GM18526 (cell line): Measurements from ENCODE around the gene CHRNB4.

Source experiments
- POLR2A ChIP-seq: IDR thresholded peaks from 3 replicates; pipeline ENCODE4 v1.6.1; 2011; ENCODE audit not compliant: insufficient read length; ENCODE audit errors: extremely low read depth

CHRNB4 gene, protein sequence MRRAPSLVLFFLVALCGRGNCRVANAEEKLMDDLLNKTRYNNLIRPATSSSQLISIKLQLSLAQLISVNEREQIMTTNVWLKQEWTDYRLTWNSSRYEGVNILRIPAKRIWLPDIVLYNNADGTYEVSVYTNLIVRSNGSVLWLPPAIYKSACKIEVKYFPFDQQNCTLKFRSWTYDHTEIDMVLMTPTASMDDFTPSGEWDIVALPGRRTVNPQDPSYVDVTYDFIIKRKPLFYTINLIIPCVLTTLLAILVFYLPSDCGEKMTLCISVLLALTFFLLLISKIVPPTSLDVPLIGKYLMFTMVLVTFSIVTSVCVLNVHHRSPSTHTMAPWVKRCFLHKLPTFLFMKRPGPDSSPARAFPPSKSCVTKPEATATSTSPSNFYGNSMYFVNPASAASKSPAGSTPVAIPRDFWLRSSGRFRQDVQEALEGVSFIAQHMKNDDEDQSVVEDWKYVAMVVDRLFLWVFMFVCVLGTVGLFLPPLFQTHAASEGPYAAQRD

DNA sequence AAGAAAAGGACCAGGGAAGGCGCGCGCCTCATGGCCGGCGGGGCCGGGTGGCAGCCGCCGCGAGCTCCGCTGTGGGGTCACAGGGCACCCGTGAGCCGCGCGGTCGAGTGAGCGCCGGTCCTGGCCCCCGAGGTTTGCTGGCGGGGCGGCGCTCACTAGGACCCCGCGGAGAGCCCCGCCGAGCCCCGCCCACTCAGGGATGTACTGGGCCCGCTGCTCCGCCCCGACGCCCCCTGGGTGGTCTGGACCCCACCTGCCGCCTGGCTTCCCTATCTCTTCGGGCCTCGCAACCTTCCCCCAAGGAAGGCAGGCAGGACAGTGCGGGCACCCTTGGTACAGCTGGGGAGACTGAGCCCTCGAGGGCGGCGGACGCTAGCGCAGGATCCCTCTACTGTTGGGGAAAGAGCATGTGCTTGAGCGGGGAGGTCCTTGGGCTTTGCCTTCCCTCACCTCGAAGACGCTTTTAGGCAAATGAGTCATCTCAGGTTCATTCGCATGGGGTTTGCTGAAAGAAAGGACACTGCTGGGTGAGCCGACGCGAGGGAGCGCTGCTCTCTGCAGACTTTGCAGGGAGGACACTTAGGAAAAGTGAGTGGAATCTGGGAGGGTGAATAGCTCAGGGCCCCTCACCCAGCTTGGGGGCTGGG lies at the start of gene CHRNB4:
CHRNB4 (minus strand) TSS at position 109 of the 647 bp plus-strand sequence; CDS start at position 32, 77 bp downstream.
- TF ChIP-seq POLR2A = no peak

DNA sequence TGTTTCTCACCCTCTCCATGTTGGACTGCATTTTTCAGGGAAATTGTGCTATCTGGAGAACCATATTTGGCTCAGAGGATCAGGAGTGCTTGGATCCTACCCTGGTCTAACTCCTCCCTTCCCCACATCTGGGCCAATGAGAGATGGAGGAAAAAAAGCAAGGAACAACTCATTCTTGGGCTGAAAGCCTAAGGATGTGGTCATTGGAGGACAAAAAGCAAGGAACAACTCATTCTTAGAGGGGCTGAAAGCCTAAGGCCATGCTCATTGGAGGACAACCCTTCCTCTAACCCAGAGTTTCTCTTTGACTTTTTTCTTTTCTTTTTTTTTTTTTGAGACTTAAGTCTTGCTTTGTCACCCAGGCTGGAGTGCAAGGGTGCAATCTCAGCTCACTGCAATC lies 48.6 kb upstream of the CHRNB4 start:
- TF ChIP-seq POLR2A = no peak

DNA sequence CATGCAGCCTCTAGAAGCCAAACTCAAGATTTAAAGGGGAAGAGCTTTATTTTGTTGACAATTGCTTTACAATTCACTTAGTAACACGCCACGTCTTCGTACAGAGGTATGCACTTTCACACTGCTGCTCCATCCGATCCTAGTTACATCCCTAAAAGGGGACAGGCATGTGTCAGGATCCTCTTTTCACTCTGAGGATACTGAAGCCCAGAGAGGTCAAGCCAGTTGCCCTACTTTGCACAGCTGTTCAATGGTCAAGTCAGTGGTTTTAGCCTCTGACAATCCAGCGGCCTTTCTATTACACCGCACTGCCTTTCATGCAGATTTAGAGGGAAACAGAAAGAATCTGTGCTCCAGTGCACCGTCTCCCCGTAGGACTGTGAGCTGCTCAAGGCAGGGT lies 44.9 kb upstream of the CHRNB4 start:
- TF ChIP-seq POLR2A = no peak

DNA sequence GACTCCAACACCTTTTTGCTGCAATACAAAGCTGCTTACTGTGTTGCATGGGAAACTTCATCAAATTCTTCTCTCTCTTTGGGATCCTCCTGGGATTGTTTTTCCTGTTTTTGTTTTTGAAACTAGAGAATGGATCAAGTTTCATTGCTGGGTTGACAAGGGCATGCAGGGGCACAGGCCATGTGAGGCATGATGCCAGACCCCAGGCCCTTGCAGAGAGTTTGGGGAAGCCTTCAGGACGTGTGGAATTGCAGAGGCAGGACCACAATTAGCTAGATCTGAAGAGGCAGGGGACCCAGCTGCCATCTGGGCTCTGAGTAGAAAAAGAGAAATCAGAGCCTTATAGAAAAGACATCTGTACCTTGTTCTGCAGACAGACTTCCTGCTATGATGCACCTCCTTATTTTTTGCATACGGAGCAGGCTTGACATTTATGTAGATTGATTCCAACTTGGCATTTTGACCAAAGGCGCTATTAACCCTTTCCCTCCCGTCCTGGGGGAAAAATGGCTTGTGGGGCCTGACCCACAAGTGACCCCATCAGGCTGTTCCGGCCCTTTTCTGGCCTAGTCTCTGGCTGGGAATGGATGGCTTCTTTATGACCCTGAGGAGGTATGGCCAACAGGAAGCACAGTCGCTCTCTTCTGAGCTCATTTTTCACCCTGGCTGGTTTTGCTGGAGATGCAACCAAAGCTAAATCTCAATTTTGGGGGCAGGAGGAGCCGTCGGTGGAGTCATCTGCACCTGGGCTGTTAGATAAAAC lies 44.3 kb upstream of the CHRNB4 start:
- no peak for TF ChIP-seq POLR2A

DNA sequence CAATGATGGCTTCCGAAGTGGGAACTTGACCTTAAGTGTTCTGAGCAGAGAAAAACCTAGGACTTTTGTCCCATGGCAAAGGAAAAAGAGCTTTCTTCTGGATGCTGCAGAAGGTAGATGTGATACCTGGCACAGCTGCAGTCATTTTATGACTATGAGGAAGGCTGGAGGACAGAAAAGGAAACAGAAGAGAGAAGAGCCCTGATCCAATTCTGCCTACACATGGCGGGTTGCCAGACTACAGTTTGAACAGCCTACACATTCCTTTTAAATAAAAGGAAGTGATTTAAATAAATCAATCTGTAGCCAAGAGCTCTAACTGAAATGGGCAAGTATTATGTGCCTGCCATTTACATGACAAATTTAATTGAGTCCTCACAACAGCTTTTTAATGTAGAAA lies 43.6 kb upstream of the CHRNB4 start:
- no peak for TF ChIP-seq POLR2A

DNA sequence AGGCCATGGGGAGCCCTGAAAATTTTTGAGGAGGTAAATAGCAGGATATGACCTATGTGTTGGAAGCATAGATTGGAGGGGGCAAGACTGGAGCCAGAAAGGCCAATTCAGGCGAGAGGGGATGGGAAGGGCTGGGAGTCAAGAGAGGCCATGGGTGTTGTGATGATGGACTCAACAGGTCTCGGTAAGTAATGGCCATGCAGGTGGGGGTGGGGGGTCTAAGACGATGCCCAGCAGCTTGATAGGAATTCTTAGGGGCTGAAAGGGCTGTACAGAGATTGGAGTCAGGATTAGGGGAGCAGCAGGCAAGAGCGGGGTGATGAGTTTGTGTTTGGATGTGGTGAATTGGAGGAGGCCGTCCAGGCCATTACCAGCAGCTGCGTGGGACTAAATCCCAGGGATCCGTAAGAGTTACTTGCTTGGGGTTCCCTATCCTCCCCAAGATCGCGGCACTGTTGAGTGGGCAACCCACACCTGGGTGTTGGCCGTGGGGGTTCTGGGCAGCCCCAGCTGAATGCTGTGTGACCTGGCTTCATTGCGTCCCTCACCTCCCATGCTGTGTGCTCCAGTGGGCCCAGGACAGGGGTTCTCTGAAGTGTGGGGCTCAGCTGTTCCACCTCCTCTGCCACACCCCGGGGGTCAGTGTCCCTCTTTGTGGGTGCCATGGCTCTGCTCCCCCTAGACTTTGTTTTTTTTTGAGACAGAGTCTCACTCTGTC lies 41.8 kb upstream of the CHRNB4 start:
- no peak for TF ChIP-seq POLR2A

DNA sequence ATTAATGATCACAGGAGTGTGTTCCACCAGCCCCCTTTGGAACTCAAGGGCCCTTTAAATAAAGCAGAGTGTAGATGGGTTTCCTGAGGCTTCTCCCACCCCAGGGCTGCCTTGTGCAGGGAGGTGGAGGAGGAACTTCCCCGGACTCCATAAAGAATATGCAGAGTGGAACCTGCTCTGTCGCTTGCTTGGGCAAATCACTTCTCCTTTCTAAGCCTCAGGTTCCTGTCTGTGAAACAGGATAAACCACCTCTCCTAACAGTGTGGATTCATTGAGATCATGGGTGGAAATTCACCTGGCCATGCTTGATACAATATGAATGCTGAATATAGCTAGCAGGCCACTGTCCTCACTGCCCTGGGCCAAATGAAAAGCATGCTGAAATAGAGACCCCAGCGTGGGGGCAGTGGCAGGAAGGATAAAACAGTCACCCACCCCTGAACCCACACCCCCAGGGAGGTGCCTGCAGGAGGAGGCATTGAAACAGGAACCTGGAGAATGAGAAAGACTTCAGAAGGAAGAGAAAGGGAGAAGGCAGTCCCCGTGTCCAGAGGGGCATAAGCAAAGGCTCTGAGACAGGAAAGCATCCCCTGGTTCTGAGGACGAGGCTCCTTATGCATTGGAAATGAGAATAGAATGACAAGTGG lies 41.1 kb upstream of the CHRNB4 start:
- no peak for TF ChIP-seq POLR2A

DNA sequence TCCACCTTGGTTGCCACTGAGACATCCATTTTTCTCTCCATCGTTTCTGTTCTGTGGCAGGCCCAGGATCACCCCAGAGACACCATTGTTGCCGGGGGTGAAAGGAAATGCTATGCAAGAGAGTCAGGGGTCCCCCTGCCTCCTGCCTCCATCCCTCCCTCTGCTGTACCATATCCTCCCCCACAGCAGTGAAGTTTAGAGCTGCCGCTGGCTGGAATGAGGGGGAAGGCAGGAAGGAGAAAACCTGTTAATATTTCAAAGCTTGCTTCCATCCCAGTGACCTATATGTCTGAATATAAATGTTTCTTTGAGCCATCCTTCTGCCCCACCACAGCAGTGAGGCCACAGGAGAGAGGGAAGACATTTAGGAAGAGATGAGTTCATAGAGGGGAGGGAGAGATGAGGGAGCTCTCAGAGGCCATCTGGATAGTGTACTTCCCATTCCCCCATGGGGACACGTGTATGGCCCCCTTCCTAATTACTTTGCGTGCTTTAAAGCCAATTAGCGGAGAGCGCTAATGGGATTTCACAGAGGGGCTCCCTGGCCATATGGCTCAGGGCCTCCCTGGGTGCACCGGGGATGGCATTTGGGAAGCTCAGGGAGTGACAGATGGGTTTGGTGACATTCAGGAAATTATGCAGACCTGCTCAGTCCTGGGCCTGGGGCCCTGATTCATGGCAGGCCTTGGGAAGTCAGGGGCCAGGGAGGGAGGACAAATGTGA lies 40.4 kb upstream of the CHRNB4 start:
- no peak for TF ChIP-seq POLR2A

DNA sequence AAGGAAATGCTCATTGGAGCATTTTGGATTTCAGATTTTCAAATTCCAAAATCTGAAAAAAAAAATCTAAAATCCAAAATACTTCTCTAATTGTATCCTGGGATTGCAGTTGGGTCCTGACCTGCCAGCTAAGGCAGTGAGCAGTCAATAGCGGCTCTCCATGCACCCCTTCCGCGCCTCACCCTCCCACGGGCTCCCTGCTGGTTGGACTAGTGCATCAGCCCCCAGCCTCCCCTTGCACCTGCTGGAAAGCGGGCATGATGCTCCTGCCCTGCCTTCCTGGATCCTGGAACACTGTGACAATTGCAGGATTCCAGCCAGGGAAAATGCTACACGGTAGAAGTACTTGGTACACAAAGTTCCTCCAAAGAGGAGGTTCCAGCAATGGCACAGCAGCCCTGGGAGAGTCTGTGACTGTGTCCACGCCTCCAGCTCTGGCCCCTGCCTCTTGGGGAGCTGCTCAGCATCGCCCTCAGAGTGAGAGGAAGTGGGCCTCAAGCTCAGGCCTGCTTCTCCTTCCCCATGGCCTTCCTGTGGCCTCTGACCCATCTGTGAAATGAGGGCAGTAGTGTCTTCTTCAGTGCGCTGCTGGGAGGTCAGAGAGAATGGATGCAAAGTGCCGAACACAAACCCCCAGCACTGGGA lies 39.5 kb upstream of the CHRNB4 start:
- TF ChIP-seq POLR2A = no peak

DNA sequence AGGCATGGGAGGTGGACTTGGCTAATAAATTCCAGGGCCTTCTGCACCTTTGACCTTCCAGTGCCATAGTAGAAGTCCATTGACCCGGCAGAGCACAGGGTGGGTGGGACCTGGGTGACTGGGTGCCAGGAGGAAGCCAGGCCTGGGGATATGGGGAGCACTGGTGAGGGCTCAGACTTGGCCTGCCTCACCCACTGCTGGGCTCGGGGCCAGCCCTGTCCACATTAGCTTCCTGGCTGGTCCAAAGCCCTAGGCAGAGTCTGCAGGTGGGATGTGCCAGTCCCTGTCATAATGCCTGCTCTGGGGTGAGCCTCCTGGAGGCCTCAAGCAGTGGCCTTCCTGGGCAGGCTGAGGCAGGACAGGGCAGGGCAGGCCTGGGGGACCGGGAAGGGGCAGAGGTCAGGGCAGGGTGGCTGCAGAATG lies 38.1 kb upstream of the CHRNB4 start:
- no peak for TF ChIP-seq POLR2A

DNA sequence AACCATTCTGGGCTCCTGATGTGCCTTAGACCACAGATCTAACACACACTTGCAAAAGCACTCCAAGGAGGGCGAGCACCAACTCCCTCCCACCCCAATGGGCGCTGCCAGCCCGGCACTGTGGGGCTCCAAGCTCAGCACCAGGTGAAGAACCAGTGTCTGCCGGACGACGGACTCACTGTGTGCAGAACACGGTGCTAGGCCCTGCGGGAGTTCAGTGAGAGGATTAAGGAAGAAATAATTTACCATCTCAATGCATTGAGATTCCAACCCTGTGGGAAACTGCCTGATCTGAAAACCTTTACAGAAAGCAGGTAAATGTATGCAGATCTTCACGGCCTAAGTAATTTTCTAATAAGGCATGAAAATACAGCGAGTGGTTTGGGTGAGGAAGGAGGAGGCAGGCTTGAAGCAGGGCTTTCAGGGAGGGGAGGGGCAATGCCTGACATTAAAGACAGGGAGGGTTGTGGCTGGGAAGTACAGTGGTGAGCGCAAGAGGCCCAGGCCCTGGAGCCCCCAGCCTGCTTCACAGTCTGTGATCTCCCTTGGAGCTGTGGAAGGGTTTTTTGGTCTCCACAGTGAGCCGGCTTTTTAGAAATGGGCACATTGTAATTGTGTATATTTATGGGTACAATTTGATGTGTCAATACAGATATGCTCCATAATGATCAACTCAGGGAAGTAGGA lies 35.6 kb upstream of the CHRNB4 start:
- TF ChIP-seq POLR2A = no peak

DNA sequence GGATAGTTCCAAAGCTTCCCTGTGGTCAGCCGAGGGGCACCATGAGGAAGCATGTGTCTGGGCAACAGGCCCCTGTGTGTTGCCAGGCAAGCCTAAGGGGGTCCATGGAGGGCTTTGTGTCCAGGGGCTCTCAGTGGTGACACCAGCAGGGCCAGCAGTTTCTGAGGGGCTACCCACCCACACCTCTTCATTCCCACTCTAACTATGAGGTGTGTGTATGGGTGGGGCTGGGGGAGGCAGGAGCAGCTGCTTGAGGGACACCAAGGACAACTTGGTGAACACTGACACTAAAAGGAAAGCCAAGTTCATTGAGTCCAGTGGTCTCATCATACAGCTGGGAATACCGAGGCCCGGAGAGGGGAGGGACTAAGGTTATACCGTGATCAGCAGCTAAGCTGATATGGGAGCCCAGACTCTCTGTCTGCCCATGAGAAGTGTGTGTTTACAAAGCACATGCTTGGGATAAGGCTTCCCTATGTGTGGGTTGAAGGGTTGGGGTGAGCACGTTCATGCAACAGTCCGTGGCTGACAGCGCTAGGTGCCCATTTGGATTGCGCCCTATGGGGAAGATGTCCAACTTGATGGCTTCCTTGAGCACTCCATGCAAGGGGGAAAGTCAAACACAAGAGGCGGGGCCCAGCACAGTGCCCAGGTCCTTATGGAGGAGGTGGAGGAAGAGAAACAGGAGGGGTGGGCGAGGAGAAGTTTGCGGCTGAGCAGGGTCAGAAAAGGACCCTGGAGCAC lies 34.8 kb upstream of the CHRNB4 start:
- TF ChIP-seq POLR2A = no peak

DNA sequence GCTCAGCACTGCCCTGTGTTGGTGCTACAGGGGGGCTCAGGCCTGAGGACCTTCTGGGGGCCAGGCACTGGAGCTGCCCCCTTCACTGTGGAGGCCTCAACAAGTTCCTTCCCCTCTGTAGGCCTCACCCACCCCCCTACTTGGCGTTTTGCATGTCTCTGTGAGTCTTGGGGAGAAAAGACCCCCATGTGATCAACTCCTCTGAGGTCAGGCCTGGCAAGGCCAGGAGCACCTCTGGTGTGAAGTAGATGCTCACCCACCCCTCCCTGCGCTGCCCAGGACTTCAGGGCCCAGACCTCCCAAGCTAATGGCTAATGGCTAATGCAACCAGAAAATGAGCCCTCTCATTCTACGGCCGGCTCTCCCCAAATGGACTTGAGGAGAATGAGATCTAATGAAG lies 34.2 kb upstream of the CHRNB4 start:
- TF ChIP-seq POLR2A = no peak
